Esophagus squamous epithelium (tissue), 5 donors: ENCODE data around the gene MOV10L1. TPM values are rescaled to one million over a fixed set of nuclear protein-coding genes. Genes with fewer than 3 reads are reported as not detected.

ENCODE experiments used
- DNase-seq: peaks from one replicate; lab custom pipeline; 2025; lab: John Stamatoyannopoulos, UW
- H3K27ac ChIP-seq, 4 donors: fragments of 200-600 bp; sonication (generic); one replicate each; pipeline ENCODE4 v1.5.1; 2016 to 2019; ENCODE audit warnings: mild to moderate bottlenecking in 1 of 4
- H3K27me3 ChIP-seq, 4 donors: fragments of 200-600 bp; sonication (generic); 1 replicate in 3 of 4; 2 replicates in 1 of 4; pipeline versions ENCODE4 v1.5.1 to v1.6.0; 2017 to 2021; ENCODE audit warnings: antibody characterized with exemption in 1 of 4
- H3K36me3 ChIP-seq, 3 donors: fragments of 200-600 bp; sonication (generic); one replicate each; pipeline ENCODE4 v1.5.1; 2016 to 2019
- H3K4me1 ChIP-seq, 3 donors: fragments of 200-600 bp; sonication (generic); one replicate each; pipeline ENCODE4 v1.5.1; 2017 to 2019
- H3K4me3 ChIP-seq, 4 donors: fragments of 200-600 bp; sonication (generic); 1 replicate in 3 of 4; 2 replicates in 1 of 4; pipeline ENCODE4 v1.5.1; 2016 to 2019; ENCODE audit warnings: mild to moderate bottlenecking in 2 of 4, moderate library complexity in 1 of 4
- H3K9me3 ChIP-seq, 3 donors: fragments of 200-600 bp; sonication (generic); one replicate each; pipeline ENCODE4 v1.5.1; 2016 to 2019
- CTCF ChIP-seq, 6 experiments: fragments of 450-650 bp in 4 of 6; fragments of 200-600 bp in 2 of 6; sonication (generic) in 2 of 6; IDR thresholded peaks; one replicate each; pipeline ENCODE4 v1.5.1; 2016 to 2019; ENCODE audit warnings: antibody characterized with exemption in 6 of 6, mild to moderate bottlenecking in 4 of 6, moderate library complexity in 4 of 6
- POLR2A ChIP-seq, 4 donors: fragments of 450-650 bp; IDR thresholded peaks; one replicate each; pipeline ENCODE4 v1.6.1; 2017; ENCODE audit warnings: antibody characterized with exemption in 4 of 4, mild to moderate bottlenecking in 4 of 4, moderate library complexity in 3 of 4
- WGBS, 2 donors: methylation state at CpG; one replicate each; pipeline ENCODE4 v1.1.5; 2018; 5-methylcytosine and 5-hydroxymethylcytosine counted together
- intact Hi-C: fragments of 100-400 bp; cut with DNase I; formaldehyde crosslinking; loops from one replicate; pipeline ENCODE4 v1.15.0; 2022
- total RNA-seq, 4 donors: library from RNA; depleted of rRNA; stranded (reverse); fragments of >200 nt; gene quantifications; one replicate each; pipeline ENCODE4 v1.1.0, GENCODE V29; 2016
- donor health status: DM: yes; HTN: yes; CAD: no.

Gene MOV10L1
- total RNA-seq, 4 donors from 2014 or later, result 0.06 to 0.57 (median 0.13) TPM; not detected in 1

DNA sequence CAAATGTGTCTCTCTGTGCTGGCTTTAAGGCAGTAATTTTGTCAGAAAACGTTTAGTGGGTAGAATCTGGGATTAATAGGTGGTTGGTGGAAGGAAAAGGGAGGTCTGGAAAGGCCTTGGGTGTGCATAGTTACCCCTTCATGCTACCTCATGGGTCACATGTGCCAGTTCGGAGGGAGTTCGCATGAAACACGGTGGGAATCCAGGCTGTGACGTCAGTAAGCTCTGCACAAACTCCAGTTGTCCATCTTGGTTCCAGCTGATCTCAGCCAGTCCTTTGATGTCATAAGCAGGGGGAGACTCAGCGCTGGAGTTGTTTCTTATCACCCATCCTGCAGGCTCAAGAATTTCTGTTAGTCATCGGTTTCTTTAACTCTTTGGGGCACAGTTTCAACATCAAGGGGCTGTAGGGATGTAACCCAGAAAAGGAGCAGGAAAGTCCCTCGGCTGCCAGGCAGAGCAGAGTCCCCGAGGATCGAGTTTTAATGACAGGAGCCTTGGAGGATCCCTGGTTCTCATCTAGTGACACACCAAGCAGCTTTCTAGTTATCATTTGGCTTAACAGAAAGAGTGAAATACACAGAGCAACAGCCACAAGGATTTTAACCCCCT is 28.9 kb downstream of the MOV10L1 start:
- H3K36me3 ChIP-seq, result no peaks in the 10 kb centered on the region
- H3K4me1 ChIP-seq, result peaks cover 0 to 26% (median 4%) of the 10 kb centered on the region in 3 donors
- peaks cover 0 to 17% (median 13%) of the 10 kb centered on the region in 3 donors for H3K9me3 ChIP-seq
- 32 to 42% methylated on average over 9 to 10 of the region's 10 CpGs for WGBS, 2 donors
- peak overlapping the region in 1 of 4 donors; percentile 42 for H3K27ac ChIP-seq
- DNase-seq, result no peak
- intact Hi-C loops, result no loop called here
- peaks cover 0 to 39% (median 0%) of the 10 kb centered on the region in 4 donors for H3K27me3 ChIP-seq
- H3K4me3 ChIP-seq, result no peak overlapping the region
- TF ChIP-seq CTCF (IDR thresholded peaks at IDR 0.05) (no peak), POLR2A (IDR thresholded peaks at IDR 0.05) (no peak)

GRCh38 chr22:50119169-50119767 is 29.5 kb downstream of the MOV10L1 start:
- Histone ChIP-seq H3K4me1 (peaks cover 0 to 23% (median 4%) of the 10 kb centered on the region in 3 donors), H3K36me3 (no peaks in the 10 kb centered on the region), H3K9me3 (peaks cover 0 to 17% (median 14%) of the 10 kb centered on the region in 3 donors), H3K27me3 (peaks cover 0 to 40% (median 0%) of the 10 kb centered on the region in 4 donors), H3K4me3 (no peak overlapping the region), H3K27ac (peak overlapping the region in 1 of 4 donors; percentile 42)
- intact Hi-C loops, result no loop called here
- WGBS, 2 donors, result 67 to 68% methylated on average over 12 to 13 of the region's 14 CpGs
- no peak for TF ChIP-seq POLR2A (IDR thresholded peaks at IDR 0.05)
- no peak for TF ChIP-seq CTCF (IDR thresholded peaks at IDR 0.05)
- no peak for DNase-seq

DNA sequence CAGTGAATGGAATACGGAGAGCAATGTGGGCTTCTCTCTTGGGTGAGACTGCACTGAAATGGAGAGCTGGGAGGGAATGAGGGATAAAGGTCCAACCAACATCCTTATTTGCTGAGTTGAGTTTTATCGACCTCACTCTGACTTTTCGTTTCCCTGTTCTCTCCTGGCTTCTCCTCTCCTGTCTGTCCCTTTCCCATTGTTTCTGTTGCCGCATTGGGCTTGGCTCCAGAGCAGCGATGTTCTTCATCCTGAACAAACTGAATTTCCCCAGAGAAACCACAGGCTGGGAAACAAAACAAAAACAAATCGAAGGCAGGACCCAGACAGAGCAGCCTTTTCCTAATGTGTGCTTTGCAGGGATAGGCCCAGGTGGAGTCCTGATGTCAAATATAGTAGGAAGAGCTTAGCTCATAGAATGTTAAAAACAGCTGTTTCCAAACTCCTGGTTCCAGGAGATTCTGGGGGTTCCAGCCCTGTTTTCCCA is 30.0 kb downstream of the MOV10L1 start:
- Histone ChIP-seq H3K4me1 (peaks cover 0 to 17% (median 0%) of the 10 kb centered on the region in 3 donors), H3K9me3 (peaks cover 0 to 17% (median 14%) of the 10 kb centered on the region in 3 donors), H3K27ac (peak overlapping the region in 1 of 4 donors; percentile 42), H3K36me3 (no peaks in the 10 kb centered on the region), H3K4me3 (no peak overlapping the region), H3K27me3 (peaks cover 0 to 39% (median 0%) of the 10 kb centered on the region in 4 donors)
- intact Hi-C loops, result no loop called here
- WGBS, 2 donors, result 62 to 71% methylated on average over 6 of the region's 6 CpGs
- TF ChIP-seq POLR2A (IDR thresholded peaks at IDR 0.05) (no peak), CTCF (IDR thresholded peaks at IDR 0.05) (no peak)
- no peak for DNase-seq

GRCh38 chr22:50121202-50121740 is 31.5 kb downstream of the MOV10L1 start:
- Histone ChIP-seq H3K9me3 (peaks cover 0 to 17% (median 14%) of the 10 kb centered on the region in 3 donors), H3K36me3 (no peaks in the 10 kb centered on the region), H3K4me3 (no peak overlapping the region), H3K27ac (no peak overlapping the region), H3K4me1 (peaks cover 0 to 11% (median 0%) of the 10 kb centered on the region in 3 donors), H3K27me3 (peaks cover 0 to 29% (median 0%) of the 10 kb centered on the region in 4 donors)
- no peak for DNase-seq
- WGBS, 2 donors, result 65 to 84% methylated on average over 5 to 8 of the region's 11 CpGs
- TF ChIP-seq POLR2A (IDR thresholded peaks at IDR 0.05), result no peak
- no peak for TF ChIP-seq CTCF (IDR thresholded peaks at IDR 0.05)
- intact Hi-C loops, result no loop called here

DNA sequence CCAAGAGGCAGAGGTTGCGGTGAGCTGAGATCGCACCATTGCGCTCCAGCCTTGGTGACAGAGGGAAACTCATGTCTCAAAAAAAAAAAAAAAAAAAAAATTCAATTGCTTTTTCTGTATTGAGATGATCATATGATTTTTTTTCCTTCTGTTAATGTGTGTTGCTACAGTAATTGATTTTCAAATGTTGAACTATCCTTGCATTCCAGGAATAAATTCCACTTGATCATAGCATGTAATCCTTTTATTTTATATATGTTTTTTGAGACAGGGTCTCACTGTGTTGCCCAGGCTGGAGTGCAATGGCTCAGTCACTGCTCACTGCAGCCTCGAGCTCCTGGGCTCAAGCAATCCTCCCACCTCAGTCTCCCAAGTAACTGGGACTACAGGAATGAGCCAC is 33.3 kb downstream of the MOV10L1 start:
- 75 to 78% methylated on average over 4 of the region's 4 CpGs for WGBS, 2 donors
- Histone ChIP-seq H3K36me3 (no peaks in the 10 kb centered on the region), H3K27me3 (peaks cover 0 to 34% (median 0%) of the 10 kb centered on the region in 4 donors), H3K4me1 (peaks cover 0 to 11% (median 0%) of the 10 kb centered on the region in 3 donors), H3K9me3 (peaks cover 0 to 17% (median 14%) of the 10 kb centered on the region in 3 donors), H3K27ac (no peak overlapping the region), H3K4me3 (no peak overlapping the region)
- TF ChIP-seq POLR2A (IDR thresholded peaks at IDR 0.05), result no peak
- no peak for DNase-seq
- intact Hi-C loops, result no loop called here
